PC-9 (cell line): ENCODE measurements around the gene SAXO2. TPM values are rescaled to one million over a fixed set of nuclear protein-coding genes. Genes with fewer than 3 reads are reported as not detected.

Source experiments
- total RNA-seq: library from RNA; stranded (reverse); gene quantifications from 2 replicates; pipeline ENCODE4 v1.2.3, GENCODE V29; 2021

Gene SAXO2
- total RNA-seq, 1 experiment from 2014 or later, result 1.7 TPM

Other genes with a start within 250 kb of the SAXO2 start
- not detected in 2 replicates for gene MEX3B, start 216.8 kb upstream of the SAXO2 start, total RNA-seq
- gene EFL1, start 84 bp upstream of the SAXO2 start, total RNA-seq, result 14.4 and 17.2 TPM in 2 replicates
- 2.2 and 2.3 TPM in 2 replicates for gene GOLGA6L10, start 86.7 kb downstream of the SAXO2 start, total RNA-seq
- gene GOLGA6L9, start 167.0 kb downstream of the SAXO2 start, total RNA-seq, result 3.8 and 5.2 TPM in 2 replicates